Measurements from ENCODE around the gene UTP4. TPM values are rescaled to one million over a fixed set of nuclear protein-coding genes. Genes with fewer than 3 reads are reported as not detected.

The UTP4 gene
- total RNA-seq, 1 experiment from 2014 or later, result 125 TPM

- DNase-seq (ENCODE audit: low read depth, low spot score) (no peak), ATAC-seq (no peak)
- intact Hi-C loops (cut with micrococcal nuclease), result no loop called here
- H3K27ac ChIP-seq (ENCODE audit: low read depth, low read length), result no peak overlapping the region
- H3K4me2 ChIP-seq (ENCODE audit: low read length), result no peak overlapping the region
- no peaks in the 10 kb centered on the region for H3K9me2 ChIP-seq (ENCODE audit: insufficient read depth)
- BruUV-seq (replicated peaks), result no TSS peak
- ChIA-PET RAD21 (ENCODE audit: low non-redundant PET in 1 of 2, low total read pairs in 2 of 2, uncharacterized antibody in 2 of 2, unreplicated experiment in 2 of 2) (no interaction called here), POLR2A (no interaction called here), CTCF (no interaction called here)
- no peaks in the 10 kb centered on the region for H3K27me3 ChIP-seq (ENCODE audit: insufficient read depth, low read length)
- peaks cover 0 to 26% of the 10 kb centered on the region in 2 experiments; a peak in 2 of 4 replicates for H3K4me1 ChIP-seq (ENCODE audit: control insufficient read depth in 1 of 2, insufficient read depth in 2 of 2, low read length in 2 of 2)
- H3K9me3 ChIP-seq (ENCODE audit: control insufficient read depth in 1 of 2, insufficient read depth in 1 of 2, low read depth in 1 of 2, low read length in 2 of 2), result no peaks in the 10 kb centered on the region
- no peak for TF ChIP-seq SIN3A (IDR thresholded peaks at IDR 0.05; ENCODE audit: low read depth)
- no peak for TF ChIP-seq ELF1 (IDR thresholded peaks at IDR 0.05; ENCODE audit: borderline replicate concordance, low read depth)
- TF ChIP-seq CBX3 (IDR thresholded peaks at IDR 0.05; ENCODE audit: low read depth), result no peak
- TF ChIP-seq TCF7L2 (IDR thresholded peaks at IDR 0.05; ENCODE audit: borderline replicate concordance, extremely low read depth, insufficient read depth, insufficient read length), result no peak
- TF ChIP-seq SRF (IDR thresholded peaks at IDR 0.05; ENCODE audit: low read depth), result no peak
- TF ChIP-seq POLR2AphosphoS5 (IDR thresholded peaks at IDR 0.05; ENCODE audit: low read depth, low read length), result no peak
- no peak for TF ChIP-seq EZH2 (IDR thresholded peaks at IDR 0.05)
- no peak for TF ChIP-seq POLR2A (IDR thresholded peaks at IDR 0.05; ENCODE audit: borderline replicate concordance, extremely low read depth, insufficient read depth, insufficient read length)
- no peak for TF ChIP-seq ZNF274 (IDR thresholded peaks at IDR 0.05; ENCODE audit: low read depth, low read length)
- no peak overlapping the region for H3K9ac ChIP-seq (ENCODE audit: low read length)
- no peak overlapping the region for H2AFZ ChIP-seq (ENCODE audit: low read depth, low read length, poor library complexity, severe bottlenecking)
- H3K79me2 ChIP-seq (ENCODE audit: insufficient read depth, low read length), result peaks cover 10% of the 10 kb centered on the region; the same call in 1 of the 2 replicates
- H3K4me3 ChIP-seq (replicated peaks in 1 of 2; ENCODE audit: low read depth in 1 of 2, low read length in 2 of 2), result no peak overlapping the region
- H4K20me1 ChIP-seq (ENCODE audit: insufficient read depth), result no peaks in the 10 kb centered on the region
- peaks cover 18 to 40% of the 10 kb centered on the region in 2 experiments for H3K36me3 ChIP-seq (ENCODE audit: control insufficient read depth in 1 of 2, insufficient read depth in 2 of 2, low read length in 2 of 2)
These were observed 39.1 kb downstream of the UTP4 start for GRCh38 chr16:69171325-69172084.

All from HCT116 (cell line).